NCI-H2196 (cell line): ENCODE results near the gene MED4.
"Not testable (repeated sequence)": the region's sequence is repeated elsewhere in the genome, so short reads cannot be mapped to it uniquely, and the experiment has no call there.

ENCODE experiments used
- DNase-seq: peaks from one replicate; lab custom pipeline; 2025; ENCODE audit not compliant: unreplicated experiment; lab: John Stamatoyannopoulos, UW

MED4 gene

GRCh38 chr13:48096670-48097069, 1.8 kb upstream of the MED4 start:
- DNase-seq: no peak

- DNase-seq: no peak
These were observed 512 bp downstream of the MED4 start for GRCh38 chr13:48094404-48094780.

- no peak for DNase-seq
These were observed 1.3 kb downstream of the MED4 start for GRCh38 chr13:48093588-48093987.

GRCh38 chr13:48086272-48086671, 8.6 kb downstream of the MED4 start:
- DNase-seq: no peak

- DNase-seq: no peak
These were observed 13.2 kb downstream of the MED4 start for GRCh38 chr13:48081739-48082138.

- DNase-seq: no peak
These were observed 16.6 kb downstream of the MED4 start for GRCh38 chr13:48078251-48078656.

GRCh38 chr13:48074006-48074405, 20.9 kb downstream of the MED4 start:
- no peak for DNase-seq

- DNase-seq: no peak
These were observed 22.1 kb downstream of the MED4 start for GRCh38 chr13:48072787-48073186.

GRCh38 chr13:48072304-48072703, 22.6 kb downstream of the MED4 start:
- DNase-seq: no peak

GRCh38 chr13:48070942-48071341, 24.0 kb downstream of the MED4 start:
- DNase-seq: no peak

GRCh38 chr13:48069573-48069972, 25.3 kb downstream of the MED4 start:
- no peak for DNase-seq

- DNase-seq: no peak
These were observed 26.0 kb downstream of the MED4 start for GRCh38 chr13:48068952-48069351.

- DNase-seq: no peak
These were observed 26.9 kb downstream of the MED4 start for GRCh38 chr13:48068036-48068435.

GRCh38 chr13:48066310-48066989, 28.5 kb downstream of the MED4 start:
- no peak for DNase-seq

- DNase-seq: not testable (repeated sequence)
These were observed 35.0 kb downstream of the MED4 start for GRCh38 chr13:48059951-48060350.

- DNase-seq: not testable (repeated sequence)
These were observed 36.4 kb downstream of the MED4 start for GRCh38 chr13:48058536-48058935.

GRCh38 chr13:48055712-48056111, 39.2 kb downstream of the MED4 start:
- DNase-seq: no peak

- no peak for DNase-seq
These were observed 40.3 kb downstream of the MED4 start for GRCh38 chr13:48054601-48055000.

GRCh38 chr13:48050550-48050949, 44.4 kb downstream of the MED4 start:
- DNase-seq: no peak

- no peak for DNase-seq
These were observed 51.0 kb downstream of the MED4 start for GRCh38 chr13:48043789-48044503.

- DNase-seq: no peak
These were observed 52.0 kb downstream of the MED4 start for GRCh38 chr13:48042894-48043293.

GRCh38 chr13:48040896-48041295, 54.0 kb downstream of the MED4 start:
- DNase-seq: no peak

GRCh38 chr13:48040049-48040448, 54.9 kb downstream of the MED4 start:
- no peak for DNase-seq
